HepG2 (cell line): ENCODE data around the gene SGCE.

Experiments used
- ASH2L ChIP-seq: fragments of 300-600, 200-600 bp; sonication (generic); IDR thresholded peaks from 2 replicates; pipeline ENCODE4 v1.7.0; 2017; ENCODE audit warnings: low read depth, mild to moderate bottlenecking, moderate library complexity, mixed read lengths, low read length; ENCODE audit not compliant: insufficient read length
- EZH2 ChIP-seq: conservative IDR thresholded peaks from 2 replicates; pipeline ENCODE4 v1.6.1; 2012; ENCODE audit warnings: mild to moderate bottlenecking, low read depth, low read length, moderate library complexity
- MXI1 ChIP-seq: IDR thresholded peaks from 3 replicates; pipeline ENCODE4 v1.6.1; 2012; ENCODE audit warnings: low read depth, low read length, inconsistent platforms, borderline replicate concordance
- MYC ChIP-seq: sonication (generic); formaldehyde crosslinking; IDR thresholded peaks from 2 replicates; pipeline ENCODE4 v1.9.0; 2021; ENCODE audit warnings: missing genetic modification reagents, borderline replicate concordance
- PHB2 ChIP-seq: fragments of 450-650 bp; IDR thresholded peaks from 2 replicates; pipeline ENCODE4 v1.6.1; 2018; ENCODE audit not compliant: partially characterized antibody
- PHF5A ChIP-seq: IDR thresholded peaks from one replicate; pipeline ENCODE4 v1.6.1; 2018; ENCODE audit warnings: low read depth, missing genetic modification reagents; ENCODE audit not compliant: unreplicated experiment
- ZNF792 ChIP-seq: IDR thresholded peaks from 2 replicates; pipeline ENCODE4 v1.6.1; 2016
- TF ChIP-seq, protein P1 (sequence below): sonication (generic); formaldehyde crosslinking; IDR thresholded peaks from 2 replicates; pipeline ENCODE4 v1.4.0; 2020; ENCODE audit warnings: missing genetic modification reagents
- TF ChIP-seq, protein P2 (sequence below): sonication (generic); formaldehyde crosslinking; IDR thresholded peaks from 2 replicates; pipeline ENCODE4 v1.5.0; 2020; ENCODE audit warnings: mild to moderate bottlenecking, missing genetic modification reagents, moderate library complexity

DNA sequence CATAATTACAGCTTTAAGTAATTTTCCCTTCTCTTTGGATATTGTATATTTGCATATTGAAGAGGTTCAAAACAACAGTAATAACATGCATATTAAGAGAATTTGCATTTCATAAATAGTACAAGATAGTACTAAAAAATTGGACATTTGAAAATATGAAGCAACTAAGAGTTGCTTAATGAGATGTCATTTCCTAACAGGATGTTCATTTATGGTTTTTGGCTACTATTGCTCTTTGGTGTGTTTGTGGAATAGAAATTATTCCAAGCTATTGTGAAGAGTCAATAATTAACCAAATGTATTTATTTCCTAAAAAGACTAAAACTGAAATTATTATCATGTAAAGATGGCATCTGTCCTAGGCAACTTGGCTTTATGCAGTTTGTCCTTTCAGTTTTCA lies 4.1 kb upstream of the SGCE start:
- TF ChIP-seq EZH2 (no peak), MXI1 (no peak), ASH2L (no peak), MYC (CRISPR knock-in tag) (no peak), PHB2 (no peak), PHF5A (CRISPR knock-in tag) (no peak), ZNF792 (no peak)
- TF ChIP-seq, protein P1, sequence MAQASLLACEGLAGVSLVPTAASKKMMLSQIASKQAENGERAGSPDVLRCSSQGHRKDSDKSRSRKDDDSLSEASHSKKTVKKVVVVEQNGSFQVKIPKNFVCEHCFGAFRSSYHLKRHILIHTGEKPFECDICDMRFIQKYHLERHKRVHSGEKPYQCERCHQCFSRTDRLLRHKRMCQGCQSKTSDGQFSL = no peak
- TF ChIP-seq, protein P2, sequence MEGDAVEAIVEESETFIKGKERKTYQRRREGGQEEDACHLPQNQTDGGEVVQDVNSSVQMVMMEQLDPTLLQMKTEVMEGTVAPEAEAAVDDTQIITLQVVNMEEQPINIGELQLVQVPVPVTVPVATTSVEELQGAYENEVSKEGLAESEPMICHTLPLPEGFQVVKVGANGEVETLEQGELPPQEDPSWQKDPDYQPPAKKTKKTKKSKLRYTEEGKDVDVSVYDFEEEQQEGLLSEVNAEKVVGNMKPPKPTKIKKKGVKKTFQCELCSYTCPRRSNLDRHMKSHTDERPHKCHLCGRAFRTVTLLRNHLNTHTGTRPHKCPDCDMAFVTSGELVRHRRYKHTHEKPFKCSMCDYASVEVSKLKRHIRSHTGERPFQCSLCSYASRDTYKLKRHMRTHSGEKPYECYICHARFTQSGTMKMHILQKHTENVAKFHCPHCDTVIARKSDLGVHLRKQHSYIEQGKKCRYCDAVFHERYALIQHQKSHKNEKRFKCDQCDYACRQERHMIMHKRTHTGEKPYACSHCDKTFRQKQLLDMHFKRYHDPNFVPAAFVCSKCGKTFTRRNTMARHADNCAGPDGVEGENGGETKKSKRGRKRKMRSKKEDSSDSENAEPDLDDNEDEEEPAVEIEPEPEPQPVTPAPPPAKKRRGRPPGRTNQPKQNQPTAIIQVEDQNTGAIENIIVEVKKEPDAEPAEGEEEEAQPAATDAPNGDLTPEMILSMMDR (CRISPR knock-in tag) = no peak
